GM18505 (cell line): ENCODE measurements around the gene TLX2.
A peak's percentile ranks its signal among the peaks of the same experiment; 100 is the strongest.

Experiments used
- ATAC-seq: cut with Tn5 transposase; IDR thresholded peaks from one replicate; pipeline ENCODE4 v1.9.1; 2021; ENCODE audit not compliant: unreplicated experiment
- POLR2A ChIP-seq: IDR thresholded peaks from 4 replicates; pipeline ENCODE4 v1.6.1; 2011; ENCODE audit warnings: borderline replicate concordance; ENCODE audit not compliant: insufficient read depth, insufficient read length; ENCODE audit errors: extremely low read depth

TLX2 gene

GRCh38 chr2:74501335-74502071 is 12.7 kb upstream of the TLX2 start:
- TF ChIP-seq POLR2A: no peak
- no peak for ATAC-seq

GRCh38 chr2:74502147-74502719 is 12.0 kb upstream of the TLX2 start:
- no peak for ATAC-seq
- no peak for TF ChIP-seq POLR2A

- peak; percentile 82 for TF ChIP-seq POLR2A
- ATAC-seq: peak; percentile 28
These were observed 11.3 kb upstream of the TLX2 start for GRCh38 chr2:74502720-74503505.

DNA sequence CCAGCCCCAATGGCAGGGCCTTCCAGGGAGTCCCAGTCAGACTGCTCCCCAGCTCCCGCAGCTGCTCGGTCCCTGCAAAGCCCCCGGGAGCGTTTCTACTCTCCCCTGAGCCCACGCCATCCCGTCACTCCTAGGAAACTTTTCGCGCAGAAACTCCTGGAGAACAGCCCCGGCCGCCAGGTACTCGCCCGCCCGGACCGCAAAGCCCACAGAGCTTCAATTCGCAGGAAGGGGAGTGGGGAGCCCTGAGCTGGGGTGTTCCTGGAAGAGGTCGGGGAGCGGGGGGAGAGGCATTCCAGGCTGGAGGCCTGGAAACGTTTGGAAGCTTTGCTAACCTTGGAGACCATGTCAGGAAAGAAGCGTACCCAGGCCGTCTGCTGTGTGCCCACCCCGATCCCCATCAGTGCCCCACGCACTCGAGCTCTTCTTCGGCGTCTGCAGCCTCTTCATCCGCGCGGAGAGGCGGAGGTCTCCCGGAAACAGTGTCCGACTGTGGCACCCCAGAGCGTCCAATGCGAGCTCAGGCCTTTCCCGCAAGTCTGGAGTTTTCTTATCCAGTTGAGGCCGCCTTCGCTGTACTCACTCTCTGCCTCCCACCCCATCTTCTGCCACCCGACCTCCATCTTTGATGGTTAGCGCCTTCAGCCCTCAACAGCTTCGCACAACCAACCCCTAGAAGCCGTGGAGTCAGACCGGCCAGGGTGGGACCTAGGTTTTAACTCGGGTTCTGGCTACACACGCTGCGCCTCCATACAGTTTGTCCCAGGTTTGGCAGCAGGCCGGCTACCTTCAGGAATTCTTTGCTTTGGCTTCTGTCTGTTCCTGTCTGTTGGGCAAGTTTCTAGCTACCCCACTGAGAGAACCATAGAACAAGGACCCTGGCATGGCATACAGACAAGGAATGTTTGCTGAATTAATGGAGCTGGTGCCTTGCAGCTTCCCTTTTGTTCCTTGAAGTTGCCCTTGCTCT is 10.5 kb upstream of the TLX2 start:
- no peak for ATAC-seq
- no peak for TF ChIP-seq POLR2A

GRCh38 chr2:74504591-74504990 is 9.7 kb upstream of the TLX2 start:
- ATAC-seq: no peak
- no peak for TF ChIP-seq POLR2A

DNA sequence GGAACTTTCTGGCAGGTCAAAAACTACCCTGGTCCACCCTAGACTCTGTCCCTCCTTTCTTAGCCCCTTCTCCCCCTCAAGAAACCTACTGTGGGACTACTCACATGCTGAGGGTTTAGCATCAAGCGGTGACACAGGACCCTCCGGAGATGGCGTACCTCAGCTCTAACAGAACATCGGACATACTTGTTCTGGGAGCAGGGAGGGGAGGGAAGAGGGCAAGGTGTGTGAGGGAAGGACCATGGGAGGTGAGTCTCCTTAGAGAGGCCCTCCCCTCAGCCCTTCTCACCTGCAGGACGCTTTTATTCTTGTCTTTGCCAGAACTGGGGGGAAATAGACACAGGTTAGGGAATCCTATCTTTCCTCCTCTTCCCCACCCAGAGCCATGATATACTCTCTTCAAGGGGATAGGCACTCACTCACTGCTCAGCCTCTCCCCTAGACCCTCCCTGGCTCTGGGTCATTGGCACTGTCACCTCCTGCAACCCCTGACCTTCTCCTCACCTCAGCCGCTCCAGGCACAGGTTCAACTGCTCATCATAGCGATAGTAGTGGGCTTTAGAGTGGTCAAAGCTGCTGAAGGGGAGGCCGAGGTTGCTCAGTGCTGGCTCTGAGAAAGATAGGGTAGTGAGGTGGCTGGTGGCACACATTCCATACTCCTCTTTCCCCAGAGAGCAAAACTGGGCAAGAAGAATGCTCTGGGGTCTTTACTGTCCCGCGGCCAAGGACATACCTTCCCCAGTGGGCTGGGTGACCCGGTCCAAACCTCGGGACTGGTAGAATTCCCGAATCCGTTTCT is 8.6 kb upstream of the TLX2 start:
- no peak for TF ChIP-seq POLR2A
- ATAC-seq: no peak

DNA sequence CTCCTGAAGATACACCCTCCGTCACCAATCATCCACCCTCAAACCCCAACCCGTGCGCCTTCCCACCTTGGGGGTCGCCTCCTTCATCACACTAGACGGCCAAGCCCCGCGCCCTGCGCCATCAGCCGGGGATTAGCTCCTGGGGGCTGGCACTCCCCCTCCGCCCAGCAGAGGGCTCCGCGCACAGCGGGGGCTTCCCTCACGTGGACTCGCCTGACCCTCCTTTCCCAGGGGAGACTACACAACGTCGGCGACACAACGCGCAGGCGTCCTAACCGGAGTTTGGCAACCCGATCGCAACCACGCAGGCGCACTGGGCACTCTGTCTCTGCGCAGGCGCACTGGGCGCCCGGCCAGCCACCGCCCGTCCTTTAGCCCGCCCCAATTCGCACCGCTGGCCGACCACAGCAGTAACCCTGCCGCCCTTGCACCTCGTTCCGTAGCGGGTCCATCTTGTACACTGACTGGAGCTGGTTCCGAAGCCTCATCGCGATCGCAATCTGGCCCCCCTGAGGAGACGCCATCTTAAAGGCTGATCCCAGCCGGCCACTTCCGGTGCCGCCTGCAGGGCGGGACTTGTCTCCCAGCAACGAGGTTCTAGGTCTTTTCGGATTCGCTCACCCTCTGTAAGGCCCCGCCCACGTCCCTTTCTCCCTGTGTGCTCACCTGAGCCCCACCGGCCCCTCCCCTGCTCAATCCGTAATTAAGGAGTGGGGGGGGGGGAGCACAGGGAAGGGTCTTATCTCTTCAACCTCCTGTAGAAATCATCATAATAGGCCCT is 6.9 kb upstream of the TLX2 start, which contains the start of gene PCGF1:
Gene PCGF1 (minus strand): TSS at position 551 of the 781 bp plus-strand sequence. CDS start 27 bp downstream, at position 524.
- peak; percentile 87 for ATAC-seq

GRCh38 chr2:74507926-74508520 is 6.2 kb upstream of the TLX2 start:
- peak; percentile 14 for ATAC-seq
- TF ChIP-seq POLR2A: no peak

More for the DNA sequence above, 6.9 kb upstream of the TLX2 start, which contains the start of gene PCGF1:
- peak; percentile 94 for TF ChIP-seq POLR2A

DNA sequence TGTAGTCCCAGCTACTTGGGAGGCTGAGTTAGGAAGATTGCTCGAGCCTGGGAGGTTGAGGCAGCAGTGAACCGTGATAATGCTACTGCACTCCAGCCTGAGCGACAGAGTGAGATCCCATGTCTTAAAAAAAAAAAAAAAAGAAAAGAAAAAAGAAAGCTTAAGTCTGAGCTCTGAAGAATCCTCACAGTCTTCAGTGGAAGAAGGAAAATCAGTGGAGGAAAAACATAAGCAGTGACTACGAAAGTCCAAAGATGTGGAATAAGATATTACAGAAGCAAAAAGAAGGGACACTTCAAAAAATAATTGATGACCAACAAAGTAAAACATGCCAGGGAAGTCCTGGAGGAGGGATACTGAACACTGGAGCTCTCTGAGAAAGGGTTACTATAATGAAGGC is 4.0 kb upstream of the TLX2 start:
- no peak for ATAC-seq
- no peak for TF ChIP-seq POLR2A

DNA sequence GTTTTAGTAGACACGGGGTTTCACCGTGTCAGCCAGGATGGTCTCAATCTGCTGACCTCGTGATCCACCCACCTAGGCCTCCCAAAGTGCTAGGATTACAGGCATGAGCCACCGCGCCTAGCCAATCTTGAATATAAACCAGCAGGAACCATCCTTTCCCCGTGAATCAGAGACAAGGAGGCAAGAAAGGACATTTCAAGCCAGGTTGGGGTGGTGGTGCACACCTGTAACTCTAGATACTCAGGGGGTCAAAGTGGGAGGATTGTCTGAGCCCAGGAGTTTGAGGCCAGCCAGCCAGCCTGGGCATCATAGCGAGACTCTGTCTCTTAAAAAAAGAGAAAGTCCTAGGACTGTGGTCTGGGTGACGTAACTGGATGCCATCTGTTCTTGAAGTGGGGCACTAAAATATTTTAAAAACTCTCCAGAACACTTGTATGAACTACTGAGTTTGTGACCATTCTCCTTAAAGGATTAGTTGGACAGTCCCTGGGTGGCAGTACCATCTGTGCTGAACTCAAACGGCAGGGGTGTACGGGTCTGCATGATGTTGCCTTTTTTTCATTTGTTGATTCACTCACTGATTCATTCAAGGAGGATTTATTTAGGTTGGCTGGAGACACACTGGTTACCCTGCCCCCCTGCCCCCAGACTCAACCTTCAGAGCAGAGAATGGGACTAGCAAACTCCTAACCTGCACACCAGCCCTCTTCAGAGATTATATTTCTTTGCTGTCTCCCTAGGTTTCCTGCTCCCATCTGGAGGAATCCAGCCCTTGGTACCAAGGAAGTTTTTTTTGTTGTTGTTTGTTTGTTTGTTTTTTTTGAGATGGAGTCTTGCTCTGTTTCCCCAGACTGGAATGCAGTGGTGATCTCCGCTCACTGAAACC is 2.9 kb upstream of the TLX2 start:
- ATAC-seq: no peak
- TF ChIP-seq POLR2A: no peak
